Measurements from ENCODE around the gene PRC1. TPM values are rescaled to one million over a fixed set of nuclear protein-coding genes. Genes with fewer than 3 reads are reported as not detected.

PRC1 gene
- total RNA-seq, 2 experiments from 2014 or later = 149 to 224 TPM

DNA sequence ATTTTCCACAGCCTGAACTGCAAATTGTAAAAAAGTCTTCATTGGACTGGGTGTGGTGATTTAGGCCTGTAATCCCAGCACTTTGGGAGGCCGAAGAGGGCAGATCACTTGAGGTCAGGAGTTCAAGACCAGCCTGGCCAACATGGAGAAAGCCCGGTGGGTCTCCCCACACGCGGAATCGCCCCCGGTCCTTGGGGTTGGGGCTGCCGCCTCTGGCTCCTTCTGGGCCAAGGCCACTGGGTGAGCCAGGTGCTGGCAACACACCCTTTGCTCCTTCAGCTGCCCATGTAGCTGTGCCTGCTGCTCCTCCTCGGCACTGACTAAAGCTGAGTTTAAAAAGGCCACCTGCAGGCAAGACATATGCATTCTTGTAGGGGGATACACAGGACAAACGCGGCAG is 37.5 kb upstream of the PRC1 start:
- H3K9me3 ChIP-seq (ENCODE audit: low read length) = no peaks in the 10 kb centered on the region
- H3K9me2 ChIP-seq (ENCODE audit: insufficient read depth, low read length) = no peaks in the 10 kb centered on the region
- H4K20me1 ChIP-seq (ENCODE audit: insufficient read depth, low read length) = no peaks in the 10 kb centered on the region
- ChIA-PET CTCF (ENCODE audit: unreplicated experiment) (interaction anchor here (0.6 kb wide), 1 partner anchor 455 kb away, joined by 3 read pairs; no protein-coding TSS in a partner anchor), POLR2A (interaction anchor here (0.6 kb wide), 1 partner anchor 55 kb away, joined by 3 read pairs; no protein-coding TSS in a partner anchor)
- H3K27ac ChIP-seq (ENCODE audit: low read depth, low read length, poor library complexity, severe bottlenecking) = no peak overlapping the region
- no peak overlapping the region for H3K4me2 ChIP-seq (ENCODE audit: low read length)
- no peaks in the 10 kb centered on the region for H3K79me2 ChIP-seq (ENCODE audit: insufficient read depth, low read depth, low read length)
- intact Hi-C loops (cut with micrococcal nuclease; ENCODE audit: unreplicated experiment) = no loop called here
- no peak for DNase-seq (ENCODE audit: low spot score)
- H3K4me3 ChIP-seq (ENCODE audit: low read depth, low read length, poor library complexity, severe bottlenecking) = no peak overlapping the region
- BruUV-seq (replicated peaks) = no TSS peak
- H3K36me3 ChIP-seq (ENCODE audit: insufficient read depth, low read length) = no peaks in the 10 kb centered on the region
- H3K4me1 ChIP-seq (ENCODE audit: insufficient read depth, low read length, poor library complexity, severe bottlenecking) = no peaks in the 10 kb centered on the region
- no peak overlapping the region for H2AFZ ChIP-seq (ENCODE audit: low read length)
- TF ChIP-seq, protein P1, sequence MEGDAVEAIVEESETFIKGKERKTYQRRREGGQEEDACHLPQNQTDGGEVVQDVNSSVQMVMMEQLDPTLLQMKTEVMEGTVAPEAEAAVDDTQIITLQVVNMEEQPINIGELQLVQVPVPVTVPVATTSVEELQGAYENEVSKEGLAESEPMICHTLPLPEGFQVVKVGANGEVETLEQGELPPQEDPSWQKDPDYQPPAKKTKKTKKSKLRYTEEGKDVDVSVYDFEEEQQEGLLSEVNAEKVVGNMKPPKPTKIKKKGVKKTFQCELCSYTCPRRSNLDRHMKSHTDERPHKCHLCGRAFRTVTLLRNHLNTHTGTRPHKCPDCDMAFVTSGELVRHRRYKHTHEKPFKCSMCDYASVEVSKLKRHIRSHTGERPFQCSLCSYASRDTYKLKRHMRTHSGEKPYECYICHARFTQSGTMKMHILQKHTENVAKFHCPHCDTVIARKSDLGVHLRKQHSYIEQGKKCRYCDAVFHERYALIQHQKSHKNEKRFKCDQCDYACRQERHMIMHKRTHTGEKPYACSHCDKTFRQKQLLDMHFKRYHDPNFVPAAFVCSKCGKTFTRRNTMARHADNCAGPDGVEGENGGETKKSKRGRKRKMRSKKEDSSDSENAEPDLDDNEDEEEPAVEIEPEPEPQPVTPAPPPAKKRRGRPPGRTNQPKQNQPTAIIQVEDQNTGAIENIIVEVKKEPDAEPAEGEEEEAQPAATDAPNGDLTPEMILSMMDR (conservative IDR thresholded peaks at IDR 0.05; ENCODE audit: low read length) = no peak
- TF ChIP-seq EZH2phosphoT487 (IDR thresholded peaks at IDR 0.05; ENCODE audit: borderline replicate concordance, low read depth, low read length) = no peak

DNA sequence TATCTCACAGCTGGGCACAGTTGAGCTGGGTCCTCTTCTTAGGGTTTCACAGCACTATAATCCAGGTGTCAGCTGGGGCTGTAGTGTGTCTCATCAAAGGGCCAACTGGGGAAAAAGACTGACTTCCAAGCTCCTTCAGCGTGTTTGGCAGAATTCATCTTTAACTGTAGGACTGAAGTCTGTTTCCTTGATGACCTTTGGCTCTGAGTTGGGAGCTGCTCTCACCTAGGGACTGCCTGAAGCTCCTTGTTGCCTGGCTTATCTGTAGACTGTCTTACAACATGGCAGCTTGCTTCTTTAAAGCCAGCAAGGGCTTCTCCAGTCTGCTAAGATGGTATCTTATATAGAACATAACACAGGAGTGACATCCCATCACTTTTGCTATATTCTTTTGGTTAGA is 33.3 kb upstream of the PRC1 start:
- DNase-seq (ENCODE audit: low spot score) = no peak
- H3K36me3 ChIP-seq (ENCODE audit: insufficient read depth, low read length) = no peaks in the 10 kb centered on the region
- no peak for TF ChIP-seq EZH2phosphoT487 (IDR thresholded peaks at IDR 0.05; ENCODE audit: borderline replicate concordance, low read depth, low read length)
- TF ChIP-seq, protein P1 (conservative IDR thresholded peaks at IDR 0.05; ENCODE audit: low read length) = no peak
- H3K4me3 ChIP-seq (ENCODE audit: low read depth, low read length, poor library complexity, severe bottlenecking) = no peak overlapping the region
- H3K27ac ChIP-seq (ENCODE audit: low read depth, low read length, poor library complexity, severe bottlenecking) = no peak overlapping the region
- H3K79me2 ChIP-seq (ENCODE audit: insufficient read depth, low read depth, low read length) = 0 out of 2 replicates have a peak, but pooled peaks cover 3% of the 10 kb centered on the region
- no peaks in the 10 kb centered on the region for H3K9me3 ChIP-seq (ENCODE audit: low read length)
- peaks cover 6% of the 10 kb centered on the region for H3K4me1 ChIP-seq (ENCODE audit: insufficient read depth, low read length, poor library complexity, severe bottlenecking)
- ChIA-PET POLR2A (interaction anchor here (1.9 kb wide), 1 partner anchor 68 kb away, joined by 4 read pairs; no protein-coding TSS in a partner anchor), CTCF (ENCODE audit: unreplicated experiment) (no interaction called here)
- no peaks in the 10 kb centered on the region for H4K20me1 ChIP-seq (ENCODE audit: insufficient read depth, low read length)
- no peak overlapping the region for H2AFZ ChIP-seq (ENCODE audit: low read length)
- H3K4me2 ChIP-seq (ENCODE audit: low read length) = no peak overlapping the region
- intact Hi-C loops (cut with micrococcal nuclease; ENCODE audit: unreplicated experiment) = loop anchor here (10.0 kb wide), 1 partner anchor 623 kb away; no protein-coding TSS in a partner anchor
- no peaks in the 10 kb centered on the region for H3K9me2 ChIP-seq (ENCODE audit: insufficient read depth, low read length)
- BruUV-seq (replicated peaks) = no TSS peak

DNA sequence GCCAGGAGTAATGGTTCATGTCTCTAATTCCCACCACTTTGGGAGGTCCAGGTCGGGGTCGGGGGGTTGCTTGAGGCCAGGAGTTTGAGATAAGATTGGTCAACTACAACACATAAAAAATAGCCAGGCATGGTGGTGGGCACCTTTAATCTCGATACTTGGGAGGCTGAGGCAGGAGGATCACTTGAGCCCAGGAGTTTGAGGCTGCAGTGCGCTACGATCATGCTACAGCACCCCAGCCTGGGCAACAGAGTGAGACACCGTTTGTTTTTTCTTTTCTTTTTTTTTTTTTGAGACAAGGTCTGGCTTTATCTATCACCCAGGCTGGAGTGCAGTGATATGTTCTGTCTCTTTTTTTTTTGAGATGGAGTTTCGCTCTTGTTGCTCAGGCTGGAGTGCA is 29.4 kb upstream of the PRC1 start:
- no peak for TF ChIP-seq EZH2phosphoT487 (IDR thresholded peaks at IDR 0.05; ENCODE audit: borderline replicate concordance, low read depth, low read length)
- TF ChIP-seq, protein P1 (conservative IDR thresholded peaks at IDR 0.05; ENCODE audit: low read length) = no peak
- Histone ChIP-seq H2AFZ (ENCODE audit: low read length) (no peak overlapping the region), H4K20me1 (ENCODE audit: insufficient read depth, low read length) (no peaks in the 10 kb centered on the region), H3K4me3 (ENCODE audit: low read depth, low read length, poor library complexity, severe bottlenecking) (no peak overlapping the region), H3K4me1 (ENCODE audit: insufficient read depth, low read length, poor library complexity, severe bottlenecking) (peaks cover 16% of the 10 kb centered on the region), H3K79me2 (ENCODE audit: insufficient read depth, low read depth, low read length) (peaks cover 3% of the 10 kb centered on the region; the same call in 1 of the 2 replicates), H3K9me2 (ENCODE audit: insufficient read depth, low read length) (no peaks in the 10 kb centered on the region), H3K36me3 (ENCODE audit: insufficient read depth, low read length) (no peaks in the 10 kb centered on the region), H3K4me2 (ENCODE audit: low read length) (no peak overlapping the region), H3K9me3 (ENCODE audit: low read length) (no peaks in the 10 kb centered on the region), H3K27ac (ENCODE audit: low read depth, low read length, poor library complexity, severe bottlenecking) (no peak overlapping the region)
- no peak for DNase-seq (ENCODE audit: low spot score)
- ChIA-PET CTCF (ENCODE audit: unreplicated experiment) (no interaction called here), POLR2A (interaction anchor here (1.4 kb wide), 1 partner anchor 34 kb away, joined by 3 read pairs; no protein-coding TSS in a partner anchor)
- no TSS peak for BruUV-seq (replicated peaks)
- intact Hi-C loops (cut with micrococcal nuclease; ENCODE audit: unreplicated experiment) = loop anchor here (10.0 kb wide), 1 partner anchor 619 kb away; no protein-coding TSS in a partner anchor

Data from OCI-LY7 (cell line).